ENCODE measurements around the gene VSTM5.
"Not testable (repeated sequence)": the region's sequence is repeated elsewhere in the genome, so short reads cannot be mapped to it uniquely, and the experiment has no call there.

The VSTM5 gene

GRCh38 chr11:93796441-93797231 is 53.8 kb downstream of the VSTM5 start:
- DNase-seq (ENCODE audit: low spot score): no peak

GRCh38 chr11:93791493-93791892 is 58.9 kb downstream of the VSTM5 start:
- no peak for DNase-seq (ENCODE audit: low spot score)

- DNase-seq (ENCODE audit: low spot score): no peak
Observed at GRCh38 chr11:93784935-93785360, 65.5 kb downstream of the VSTM5 start.

- DNase-seq (ENCODE audit: low spot score): peak; percentile 97
Observed at GRCh38 chr11:93784145-93784934, 66.1 kb downstream of the VSTM5 start, which contains the start of gene MED17. Gene MED17, plus strand, starts transcription at chr11:93784282. Its CDS starts 232 bp downstream, at chr11:93784514.

DNA sequence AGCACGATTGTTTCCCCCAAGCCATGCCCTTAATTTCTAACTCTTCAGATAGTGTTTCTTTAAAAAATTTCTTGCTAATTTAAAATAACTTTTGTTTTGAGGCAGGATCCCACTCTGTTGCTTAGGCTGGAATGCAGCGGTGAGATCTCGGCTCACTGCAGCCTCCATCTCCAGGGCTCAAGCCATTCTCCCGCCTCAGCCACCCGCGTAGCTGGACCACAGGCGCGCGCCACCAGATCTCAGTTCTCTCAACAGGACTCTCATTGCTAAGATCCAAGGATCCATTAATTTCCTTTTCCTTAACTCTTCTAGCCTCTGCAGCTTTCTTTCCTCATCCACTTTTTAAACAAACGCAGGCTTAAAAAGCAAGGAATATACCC is 66.7 kb downstream of the VSTM5 start:
- no peak for DNase-seq (ENCODE audit: low spot score)

- peak; percentile 1 for DNase-seq (ENCODE audit: low spot score)
Observed at GRCh38 chr11:93783362-93783761, 67.1 kb downstream of the VSTM5 start.

DNA sequence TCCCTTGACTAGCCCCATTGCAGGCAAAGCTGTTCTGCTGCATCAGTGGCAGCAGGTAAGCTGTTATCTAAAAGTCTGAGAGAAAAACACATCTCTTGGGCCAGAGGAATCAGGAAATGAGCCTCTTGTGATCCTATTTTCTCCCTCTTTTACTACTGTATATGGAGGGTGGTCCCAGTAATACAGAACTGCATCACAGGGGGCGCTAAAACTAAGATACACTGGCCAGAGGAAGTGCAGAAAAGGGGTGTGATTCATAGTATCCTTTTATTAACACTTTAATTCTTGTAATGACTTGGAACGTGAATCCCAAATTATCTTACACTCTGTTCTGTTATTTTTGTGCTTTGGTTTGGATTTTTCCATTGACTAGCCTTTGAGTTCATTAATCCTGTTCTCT is 75.1 kb downstream of the VSTM5 start:
- no peak for DNase-seq (ENCODE audit: low spot score)

DNA sequence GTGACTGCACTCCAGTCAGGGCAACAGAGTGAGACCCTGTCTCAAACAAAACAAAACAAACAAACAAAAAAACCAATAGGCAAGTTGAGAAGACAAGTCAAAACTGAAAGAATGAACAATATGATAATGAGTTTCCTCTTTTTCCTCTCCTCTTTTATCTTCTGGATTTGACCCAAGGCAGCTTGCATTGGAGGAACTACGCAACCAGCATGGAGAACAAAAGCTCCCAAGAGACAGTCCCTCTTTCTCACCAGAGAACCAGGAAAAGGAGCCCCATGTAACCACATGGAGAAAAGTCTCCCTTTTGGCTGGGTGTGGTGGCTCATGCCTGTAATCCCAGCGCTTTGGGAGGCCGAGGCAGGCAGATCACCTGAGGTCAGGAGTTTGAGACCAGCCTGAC is 75.9 kb downstream of the VSTM5 start:
- not testable (repeated sequence) for DNase-seq (ENCODE audit: low spot score)

GRCh38 chr11:93773601-93774200 is 76.7 kb downstream of the VSTM5 start:
- no peak for DNase-seq (ENCODE audit: low spot score)

- DNase-seq (ENCODE audit: low spot score): no peak
Observed at GRCh38 chr11:93773045-93773477, 77.4 kb downstream of the VSTM5 start.

DNA sequence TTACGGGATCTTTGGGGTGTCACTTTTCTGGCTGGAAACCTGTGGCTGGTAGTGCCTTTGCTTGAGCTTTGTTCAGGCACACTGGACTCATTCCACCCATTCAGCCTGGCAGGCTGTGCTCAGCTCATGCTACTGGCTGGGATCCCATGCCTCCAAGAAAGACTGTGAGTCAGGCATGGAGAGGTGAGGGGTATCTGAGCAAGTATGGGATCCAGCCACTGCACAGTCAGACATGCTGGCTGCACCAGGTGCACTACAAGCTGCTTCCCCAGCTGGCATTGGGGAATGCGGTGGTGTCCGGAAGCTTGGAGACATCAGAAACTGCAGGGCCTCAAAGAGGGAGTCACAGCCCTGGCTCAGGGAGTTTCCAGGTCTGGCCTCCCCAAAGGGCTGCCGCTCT is 78.3 kb downstream of the VSTM5 start:
- DNase-seq (ENCODE audit: low spot score): no peak

- no peak for DNase-seq (ENCODE audit: low spot score)
Observed at GRCh38 chr11:93770160-93770559, 80.3 kb downstream of the VSTM5 start.

Data from cerebellar cortex (tissue), 1 donor.